Lung (tissue), 12 donors: ENCODE measurements around the gene GPX3. TPM values are rescaled to one million over a fixed set of nuclear protein-coding genes. Genes with fewer than 3 reads are reported as not detected.

ENCODE experiments used
- ATAC-seq: fragments of 200-7000 bp; cut with Tn5 transposase; one replicate; pipeline ENCODE4 v1.9.1; 2020; ENCODE audit warnings: moderate number of reproducible peaks; ENCODE audit not compliant: insufficient read depth, low FRiP score
- DNase-seq, 3 donors: peaks; one replicate each; pipeline ENCODE4 v3.0.0-alpha.2; 2013 to 2017
- H3K27ac ChIP-seq, 2 donors: one replicate each; pipeline ENCODE4 v1.5.1; 2013; ENCODE audit warnings: mild to moderate bottlenecking in 2 of 2, moderate library complexity in 2 of 2, control low read depth in 1 of 2, inconsistent platforms in 1 of 2, low read depth in 1 of 2, low read length in 1 of 2
- H3K27me3 ChIP-seq, 3 donors: one replicate each; pipeline ENCODE4 v1.5.1; 2013; ENCODE audit warnings: low read length in 2 of 3; ENCODE audit not compliant: control insufficient read depth in 3 of 3, insufficient read depth in 3 of 3
- H3K36me3 ChIP-seq, 4 donors: one replicate each; pipeline ENCODE4 v1.5.1; 2013; ENCODE audit warnings: low read length in 4 of 4, mild to moderate bottlenecking in 1 of 4, moderate library complexity in 1 of 4; ENCODE audit not compliant: control insufficient read depth in 4 of 4, insufficient read depth in 4 of 4
- H3K4me1 ChIP-seq, 5 donors: one replicate each; pipeline ENCODE4 v1.5.1; 2013; ENCODE audit warnings: low read length in 5 of 5, mild to moderate bottlenecking in 2 of 5, moderate library complexity in 1 of 5; ENCODE audit not compliant: control insufficient read depth in 5 of 5, insufficient read depth in 5 of 5
- H3K4me3 ChIP-seq: one replicate; pipeline ENCODE4 v1.5.1; 2013; ENCODE audit warnings: mild to moderate bottlenecking, control low read depth, moderate library complexity
- H3K9ac ChIP-seq, 2 donors: one replicate each; pipeline ENCODE4 v1.5.1; 2013; ENCODE audit warnings: low read length in 2 of 2, control low read depth in 1 of 2; ENCODE audit not compliant: insufficient read depth in 1 of 2
- H3K9me3 ChIP-seq, 4 donors: one replicate each; pipeline ENCODE4 v1.5.1; 2013; ENCODE audit warnings: low read length in 3 of 4, mild to moderate bottlenecking in 1 of 4, moderate library complexity in 1 of 4; ENCODE audit not compliant: control insufficient read depth in 4 of 4, insufficient read depth in 3 of 4
- WGBS, 2 donors: extraction: QIAGEN DNeasy Blood & Tissue Kit; methylation state at CpG; one replicate each; pipeline ENCODE4 v1.1.7; 2013; 5-methylcytosine and 5-hydroxymethylcytosine counted together
- polyA plus RNA-seq, 2 donors: library from polyadenylated mRNA; stranded (reverse); fragments of 200-250 nt; gene quantifications; one replicate each; pipeline ENCODE4 v1.2.1, GENCODE V29; 2013
- total RNA-seq, 2 donors: library from RNA; depleted of rRNA in 1 of 2; stranded (reverse); fragments of >200 nt in 1 of 2; gene quantifications; one replicate each; pipeline ENCODE4 v1.2.1, GENCODE V29; 2014 to 2021
- TF ChIP-seq, protein P1 (sequence below): IDR thresholded peaks from 2 replicates; pipeline ENCODE4 v1.5.1; 2012; ENCODE audit warnings: mild to moderate bottlenecking; ENCODE audit errors: control extremely low read depth, extremely low read depth
- donor health status: control.
- donor health status: control.
- donor health status: Bipolar disorder and iron deficiency.
- donor health status: healthy.
- donor health status: DM: yes; HTN: yes; CAD: no.

The GPX3 gene
- total and polyA plus RNA-seq, 4 donors = 99.0 to 1,457 (median 826) TPM

GRCh38 chr5:151058301-151058700 lies 37.9 kb downstream of the GPX3 start:
- Histone ChIP-seq H3K36me3 (peaks cover 0 to 71% (median 34%) of the 10 kb centered on the region in 4 donors), H3K27ac (peak overlapping the region in 1 of 2 donors; percentile 51), H3K9me3 (no peaks in the 10 kb centered on the region), H3K4me1 (peaks cover 0 to 38% (median 2%) of the 10 kb centered on the region in 5 donors), H3K4me3 (no peak overlapping the region), H3K9ac (no peak overlapping the region), H3K27me3 (no peaks in the 10 kb centered on the region)
- TF ChIP-seq, protein P1, sequence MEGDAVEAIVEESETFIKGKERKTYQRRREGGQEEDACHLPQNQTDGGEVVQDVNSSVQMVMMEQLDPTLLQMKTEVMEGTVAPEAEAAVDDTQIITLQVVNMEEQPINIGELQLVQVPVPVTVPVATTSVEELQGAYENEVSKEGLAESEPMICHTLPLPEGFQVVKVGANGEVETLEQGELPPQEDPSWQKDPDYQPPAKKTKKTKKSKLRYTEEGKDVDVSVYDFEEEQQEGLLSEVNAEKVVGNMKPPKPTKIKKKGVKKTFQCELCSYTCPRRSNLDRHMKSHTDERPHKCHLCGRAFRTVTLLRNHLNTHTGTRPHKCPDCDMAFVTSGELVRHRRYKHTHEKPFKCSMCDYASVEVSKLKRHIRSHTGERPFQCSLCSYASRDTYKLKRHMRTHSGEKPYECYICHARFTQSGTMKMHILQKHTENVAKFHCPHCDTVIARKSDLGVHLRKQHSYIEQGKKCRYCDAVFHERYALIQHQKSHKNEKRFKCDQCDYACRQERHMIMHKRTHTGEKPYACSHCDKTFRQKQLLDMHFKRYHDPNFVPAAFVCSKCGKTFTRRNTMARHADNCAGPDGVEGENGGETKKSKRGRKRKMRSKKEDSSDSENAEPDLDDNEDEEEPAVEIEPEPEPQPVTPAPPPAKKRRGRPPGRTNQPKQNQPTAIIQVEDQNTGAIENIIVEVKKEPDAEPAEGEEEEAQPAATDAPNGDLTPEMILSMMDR = no peak
- WGBS, 2 donors = 82 to 85% methylated on average over 5 of the region's 5 CpGs
- DNase-seq (no peak), ATAC-seq (no peak)

GRCh38 chr5:151058891-151059489 lies 38.6 kb downstream of the GPX3 start:
- Histone ChIP-seq H3K27me3 (no peaks in the 10 kb centered on the region), H3K27ac (peak overlapping the region; percentile 5 to 51), H3K4me3 (no peak overlapping the region), H3K36me3 (peaks cover 0 to 64% (median 32%) of the 10 kb centered on the region in 4 donors), H3K4me1 (peaks cover 0 to 44% (median 9%) of the 10 kb centered on the region in 5 donors), H3K9me3 (no peaks in the 10 kb centered on the region), H3K9ac (no peak overlapping the region)
- TF ChIP-seq, protein P1 = no peak
- ATAC-seq = no peak
- 63 to 79% methylated on average over 7 of the region's 7 CpGs for WGBS, 2 donors
- no peak for DNase-seq

DNA sequence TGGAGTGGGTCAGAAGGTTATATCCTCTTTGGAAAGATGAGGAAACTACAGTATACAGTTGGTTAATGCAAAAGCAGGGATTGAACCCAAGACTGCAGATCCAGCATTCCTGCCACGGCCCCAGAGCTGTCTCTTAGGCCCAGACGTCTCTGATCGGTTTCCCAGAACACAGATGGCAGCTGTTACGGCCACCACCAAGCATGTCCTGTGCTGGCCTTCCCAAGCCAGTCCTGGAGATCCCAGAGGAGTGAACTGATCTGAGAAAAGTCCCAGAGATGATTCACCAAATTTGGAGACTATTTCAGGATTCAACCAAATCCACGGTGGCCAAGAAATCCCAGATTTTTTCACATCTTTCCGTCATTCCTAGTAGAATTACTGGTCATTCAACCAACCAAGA lies 40.4 kb downstream of the GPX3 start:
- H3K4me3 ChIP-seq = no peak overlapping the region
- DNase-seq (no peak), ATAC-seq (peak; percentile 0)
- H3K9me3 ChIP-seq = no peaks in the 10 kb centered on the region
- WGBS, 2 donors = 83 to 85% methylated on average over 6 of the region's 6 CpGs
- peaks cover 0 to 54% (median 31%) of the 10 kb centered on the region in 4 donors for H3K36me3 ChIP-seq
- no peak overlapping the region for H3K9ac ChIP-seq
- TF ChIP-seq, protein P1 = no peak
- peaks cover 0 to 55% (median 9%) of the 10 kb centered on the region in 5 donors for H3K4me1 ChIP-seq
- H3K27me3 ChIP-seq = no peaks in the 10 kb centered on the region
- peak overlapping the region; percentile 58 to 87 for H3K27ac ChIP-seq
